ELR (cell line): ENCODE results near the gene CARD8.
"Not testable (repeated sequence)": the region's sequence is repeated elsewhere in the genome, so short reads cannot be mapped to it uniquely, and the experiment has no call there.

ENCODE experiments used
- DNase-seq: peaks from one replicate; pipeline ENCODE4 v3.0.0-alpha.2; 2015; ENCODE audit warnings: low read depth

Gene CARD8

DNA sequence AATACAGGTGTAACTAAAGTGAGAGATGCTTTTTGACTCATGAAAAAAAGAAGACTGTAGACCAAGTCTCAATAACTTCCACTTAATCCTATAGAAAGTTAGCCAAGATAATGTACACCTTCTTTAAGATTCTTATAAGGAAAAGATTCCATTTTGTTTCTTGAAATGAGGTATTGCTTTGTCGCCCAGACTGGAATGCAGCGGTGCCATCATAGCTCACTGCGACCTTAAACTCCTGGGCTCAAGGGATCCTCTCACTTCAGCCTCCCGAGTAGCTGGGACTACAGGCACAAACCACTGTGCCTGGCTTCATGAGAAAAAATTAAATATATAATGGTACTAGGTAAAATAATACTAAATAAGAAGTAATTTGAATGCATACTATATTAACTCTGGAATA, 3.3 kb upstream of the CARD8 start:
- not testable (repeated sequence) for DNase-seq

DNA sequence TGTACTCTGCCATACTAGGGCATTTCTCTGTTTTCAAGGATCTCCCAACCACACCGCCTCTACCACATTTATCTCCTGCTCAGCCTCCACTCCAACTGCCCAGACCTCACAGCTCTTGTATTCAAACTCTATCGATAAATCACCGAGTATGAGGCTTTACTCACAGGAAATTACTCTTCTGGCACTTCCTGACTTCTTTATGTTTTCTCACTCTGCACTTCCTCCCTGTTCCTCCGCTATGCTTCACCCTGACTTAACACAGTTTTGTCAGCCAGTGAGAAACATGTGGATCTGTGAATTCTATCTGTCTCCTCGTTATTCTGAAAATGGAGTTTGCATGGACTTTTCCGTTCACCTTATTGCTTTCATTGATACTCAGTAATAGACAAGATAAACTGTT, 2.6 kb upstream of the CARD8 start:
- DNase-seq, result peak; percentile 89

DNA sequence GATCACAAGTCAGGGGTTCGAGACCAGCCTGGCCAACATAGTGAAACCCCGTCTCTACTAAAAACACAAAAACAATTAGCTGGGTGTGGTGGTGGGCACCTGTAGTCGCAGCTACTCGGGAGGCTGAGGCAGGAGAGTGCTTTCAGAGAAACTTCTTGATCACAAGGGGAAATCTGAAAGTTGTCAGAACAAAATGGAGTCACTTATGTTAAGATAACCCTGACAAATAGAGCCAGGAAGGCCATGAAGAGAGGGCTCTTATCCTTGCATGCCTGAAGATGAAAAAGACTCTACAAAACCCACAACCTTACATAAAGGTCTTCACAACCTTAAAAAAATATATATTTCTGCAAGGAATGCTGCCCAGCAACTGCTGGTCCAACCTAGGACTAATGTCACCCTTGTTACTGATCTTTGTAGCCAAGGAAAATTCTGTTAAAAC, 1.2 kb downstream of the CARD8 start:
- DNase-seq, result no peak

DNA sequence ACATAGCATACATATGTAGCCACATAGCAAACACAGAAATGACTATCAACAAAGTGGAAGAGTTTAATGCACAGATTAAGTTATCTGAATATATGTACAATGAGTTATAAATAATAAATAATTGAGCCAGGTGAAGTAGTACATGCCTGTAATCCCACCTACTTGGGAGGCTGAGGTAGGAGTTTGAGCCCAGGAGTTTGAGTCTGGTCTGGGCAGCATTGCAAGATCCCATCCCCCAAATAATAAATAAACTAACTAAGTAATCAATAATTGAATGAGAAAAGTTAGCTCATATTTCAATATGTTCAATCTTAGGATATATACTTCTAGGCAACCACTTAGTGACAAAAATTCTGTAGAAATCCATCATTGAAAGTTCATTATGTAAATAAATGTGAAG, 1.7 kb downstream of the CARD8 start:
- no peak for DNase-seq

DNA sequence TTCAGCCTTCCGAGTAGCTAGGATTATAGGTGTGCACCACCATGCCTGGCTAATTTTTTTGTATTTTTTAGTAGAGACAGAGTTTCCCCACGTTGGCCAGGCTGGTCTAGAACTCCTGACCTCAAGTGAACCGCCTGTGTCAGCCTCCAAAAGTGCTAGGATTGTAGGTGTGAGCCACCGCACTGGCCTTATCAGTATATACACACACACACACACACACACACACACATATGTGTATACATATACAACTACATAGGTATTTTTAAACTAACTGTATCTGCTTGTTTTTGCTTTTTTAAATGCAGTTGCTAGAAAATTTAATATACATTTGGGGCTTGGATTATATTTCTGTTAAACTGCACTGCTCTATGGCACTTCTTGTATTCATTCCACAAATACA, 3.1 kb downstream of the CARD8 start:
- DNase-seq, result no peak

DNA sequence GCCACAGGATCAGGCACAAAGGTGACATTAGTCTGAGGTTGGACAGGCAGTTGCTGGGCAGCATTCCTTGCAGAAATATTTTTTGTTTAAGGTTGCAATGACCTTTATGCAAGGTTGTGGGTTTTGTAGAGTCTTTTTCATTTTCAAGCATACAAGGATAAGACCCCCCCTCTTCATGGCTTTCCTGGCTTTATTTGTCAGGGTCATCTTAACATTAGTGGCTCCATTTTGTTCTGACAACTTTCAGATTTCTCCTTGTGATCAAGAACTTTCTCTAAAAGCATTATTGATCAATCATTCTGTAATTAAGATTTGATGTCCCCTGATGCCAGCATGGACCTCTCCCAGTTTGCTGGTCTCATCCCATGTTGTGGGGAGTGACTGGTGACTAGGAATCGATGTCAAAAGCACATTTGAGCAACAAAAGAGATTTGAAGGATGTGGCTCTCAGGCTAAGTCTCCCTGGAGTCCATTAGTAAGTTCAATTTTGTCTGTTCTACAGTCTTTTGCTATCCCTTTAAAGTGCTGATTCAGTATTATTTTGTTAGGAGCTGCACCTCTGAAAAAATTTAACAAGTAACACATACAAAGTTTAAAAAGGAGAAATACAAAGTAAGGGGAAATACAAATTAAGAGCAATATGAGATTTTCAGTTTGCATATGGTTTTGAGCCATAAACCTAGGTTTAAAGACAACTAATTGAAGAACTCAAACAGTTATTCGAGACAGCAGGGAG, 5.3 kb downstream of the CARD8 start:
- no peak for DNase-seq

DNA sequence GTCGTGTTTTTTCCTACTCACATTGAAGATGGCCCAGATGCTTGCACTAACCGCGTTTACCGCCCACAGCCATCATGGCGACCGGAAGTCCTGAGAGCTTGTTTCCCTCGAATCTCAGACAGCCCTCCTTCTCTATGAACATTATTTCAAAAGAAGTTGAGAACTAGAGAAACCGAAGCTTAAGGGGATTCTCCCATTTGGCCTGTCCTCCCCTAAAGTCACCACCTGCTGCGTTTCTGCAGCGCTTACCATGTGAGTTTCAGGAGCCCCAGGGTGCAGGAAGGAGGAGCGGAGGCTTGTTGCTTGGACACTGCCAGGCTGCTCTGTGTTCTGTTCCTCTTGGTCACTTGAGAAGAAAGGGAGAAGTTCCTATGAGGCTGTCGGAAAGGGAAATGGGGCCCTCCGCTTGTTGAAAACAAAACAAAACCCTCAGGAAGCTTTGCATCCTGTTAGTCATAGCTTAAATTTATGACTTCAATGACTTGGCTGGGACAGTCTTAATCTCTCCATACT, 6.2 kb downstream of the CARD8 start:
- peak; percentile 56 for DNase-seq

DNA sequence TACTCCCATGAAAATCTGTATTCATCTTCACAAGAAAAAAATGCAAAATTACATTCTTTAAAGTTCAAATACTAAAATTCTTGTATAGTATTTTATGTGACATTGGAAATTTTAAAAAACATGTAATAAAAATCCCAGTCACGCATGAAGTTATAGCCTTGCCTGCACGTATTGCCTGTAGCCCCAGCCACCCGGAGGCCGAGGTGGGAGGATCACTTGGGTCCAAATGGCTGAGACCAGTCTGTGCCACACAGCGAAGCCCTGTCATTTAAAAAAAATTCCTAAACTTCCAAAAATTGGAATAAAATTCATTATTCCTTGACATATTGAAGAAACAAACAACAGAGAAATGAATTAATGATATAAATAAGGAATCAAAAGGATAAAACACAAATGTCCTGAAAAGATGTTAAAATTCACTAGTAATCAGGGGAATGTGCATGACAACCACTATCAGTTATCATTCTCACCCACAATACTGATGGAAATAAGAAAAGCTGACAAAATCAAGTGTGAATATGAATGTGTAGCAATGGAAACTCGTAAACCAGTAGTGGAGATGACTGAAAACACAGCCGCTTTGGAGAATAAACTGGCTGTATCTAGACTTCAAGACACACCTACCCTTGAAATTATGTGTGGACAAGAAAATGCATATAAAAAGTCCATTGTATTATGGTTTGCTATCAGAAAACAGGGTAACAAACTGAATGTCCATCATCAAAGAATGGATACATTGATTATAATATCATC, 7.5 kb downstream of the CARD8 start:
- no peak for DNase-seq

DNA sequence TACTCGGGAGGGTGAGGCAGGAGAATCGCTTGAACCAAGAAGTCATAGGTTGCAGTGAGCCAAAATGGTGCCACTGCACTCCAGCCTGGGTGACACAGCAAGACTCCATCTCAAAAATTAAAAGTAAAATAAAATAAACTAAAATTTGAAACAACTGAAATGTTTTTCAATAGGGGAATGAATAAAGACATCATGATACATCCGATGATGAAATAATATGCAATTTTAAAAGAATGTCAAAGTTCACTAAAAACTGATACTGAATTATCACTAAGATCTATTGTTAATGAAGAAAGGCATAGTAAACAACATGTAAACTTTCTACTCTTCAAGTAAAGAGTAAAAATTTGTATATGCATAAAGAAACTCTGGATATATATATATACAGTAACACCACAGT, 8.5 kb downstream of the CARD8 start:
- no peak for DNase-seq

DNA sequence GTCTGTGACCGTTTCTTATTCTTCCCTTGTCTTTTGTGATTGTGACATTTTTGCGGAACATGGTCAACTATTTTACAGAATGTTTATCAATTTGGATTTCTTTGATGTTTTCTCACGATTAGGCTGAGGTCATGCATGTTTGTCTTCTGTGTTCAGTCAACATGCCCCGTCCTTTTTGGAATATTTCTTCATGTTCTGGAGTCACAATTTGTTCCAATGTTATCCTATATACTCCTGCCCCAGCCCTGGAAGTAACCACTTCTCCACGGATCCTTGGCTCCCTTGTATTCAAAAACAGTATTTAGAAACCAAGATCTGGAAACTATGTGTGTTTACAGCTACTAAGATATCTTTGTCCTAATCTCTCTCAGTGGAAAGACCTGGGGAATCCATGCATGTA, 9.6 kb downstream of the CARD8 start:
- no peak for DNase-seq

DNA sequence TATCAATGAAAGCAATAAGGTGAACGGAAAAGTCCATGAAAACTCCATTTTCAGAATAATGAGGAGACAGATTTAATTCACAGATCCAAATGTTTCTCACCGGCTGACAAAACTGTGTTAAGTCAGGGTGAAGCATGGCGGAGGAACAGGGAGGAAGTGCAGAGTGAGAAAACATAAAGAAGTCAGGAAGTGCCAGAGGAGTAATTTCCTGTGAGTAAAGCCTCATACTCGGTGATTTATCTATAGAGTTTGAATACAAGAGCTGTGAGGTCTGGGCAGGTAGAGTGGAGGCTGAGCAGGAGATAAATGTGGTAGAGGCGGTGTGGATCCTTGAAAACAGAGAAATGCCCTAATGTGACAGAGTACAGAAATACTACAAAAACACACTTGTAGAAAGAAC, 11.4 kb downstream of the CARD8 start:
- DNase-seq, result peak; percentile 75

DNA sequence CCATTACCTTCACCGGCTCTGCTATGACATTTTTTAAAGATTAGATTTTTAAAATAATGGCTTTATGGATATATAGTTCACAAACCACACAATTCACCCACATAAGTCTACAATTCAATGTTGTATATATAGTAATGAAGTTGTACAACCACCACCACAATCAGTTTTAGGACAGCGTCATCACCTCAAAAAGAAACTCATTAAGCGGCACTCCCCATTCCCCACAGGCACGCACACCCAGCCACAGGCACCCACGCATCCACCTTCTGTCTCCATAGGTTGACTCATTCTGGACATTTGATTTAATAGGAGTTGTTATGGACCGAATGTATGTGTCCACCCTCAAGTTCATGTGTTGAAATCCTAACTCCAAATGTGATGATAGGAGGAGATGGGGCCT, 13.9 kb downstream of the CARD8 start:
- DNase-seq, result not testable (repeated sequence)

DNA sequence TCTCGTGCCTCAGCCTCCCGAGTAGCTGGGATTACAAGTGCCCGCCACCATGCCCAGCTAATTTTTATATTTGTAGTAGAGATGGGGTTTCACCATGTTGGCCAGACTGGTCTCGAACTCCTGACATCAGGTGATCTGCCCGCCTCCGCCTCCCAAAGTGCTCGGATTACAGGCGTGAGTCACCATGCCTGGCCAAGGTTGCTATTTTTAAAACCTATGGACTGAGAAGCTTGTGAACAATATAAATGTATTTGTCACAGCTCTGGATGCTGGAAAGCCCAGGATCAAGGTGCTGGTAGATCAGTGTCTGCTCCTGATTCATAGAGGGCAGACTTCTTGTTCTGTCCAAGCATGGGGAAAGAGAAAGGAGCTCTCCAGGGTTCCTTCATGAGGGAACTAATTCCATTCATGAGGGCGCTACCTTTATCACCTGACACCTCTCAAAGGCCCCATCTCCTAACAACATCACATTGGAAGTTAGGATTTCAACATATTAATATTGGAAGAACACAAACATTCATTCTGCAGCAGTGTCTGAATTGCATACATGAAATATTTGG, 16.1 kb downstream of the CARD8 start:
- DNase-seq, result peak; percentile 33

DNA sequence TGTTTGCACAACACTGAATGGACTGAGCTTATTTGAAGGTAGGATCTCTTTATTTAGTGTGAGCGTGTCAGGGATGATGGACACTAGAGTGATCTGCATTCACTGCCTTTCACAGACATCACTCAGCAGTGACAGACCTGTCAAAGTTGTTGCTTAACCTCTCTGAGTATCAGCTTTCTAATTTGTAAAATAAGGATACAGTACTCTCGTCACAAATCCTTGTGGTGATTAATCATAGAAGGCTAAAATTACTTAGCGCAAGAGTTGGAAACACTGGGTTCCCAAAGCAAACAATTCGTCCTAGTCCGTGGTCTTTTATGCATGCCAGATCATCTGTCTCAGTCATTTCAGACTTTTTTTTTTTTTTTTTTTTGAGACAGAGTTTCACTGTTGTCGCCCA, 16.6 kb downstream of the CARD8 start:
- no peak for DNase-seq

DNA sequence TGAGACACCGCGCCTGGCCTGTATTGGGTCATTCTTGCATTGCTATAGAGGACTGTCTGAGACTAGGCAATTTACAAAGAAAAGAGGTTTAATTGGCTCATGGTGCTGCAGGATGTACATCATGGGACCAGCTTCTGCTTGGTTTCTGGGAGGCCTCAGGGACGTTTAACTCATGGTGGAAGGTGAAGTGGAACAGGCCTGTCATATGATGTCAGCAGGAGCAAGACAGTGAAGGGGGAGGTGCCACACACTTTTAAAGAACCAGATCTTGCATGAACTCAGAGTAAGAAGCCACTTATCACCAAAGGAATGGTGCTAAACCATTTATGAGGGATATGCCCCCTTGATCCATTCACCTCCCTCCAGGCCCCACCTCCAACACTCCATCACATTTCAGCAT, 18.7 kb downstream of the CARD8 start:
- DNase-seq, result no peak

DNA sequence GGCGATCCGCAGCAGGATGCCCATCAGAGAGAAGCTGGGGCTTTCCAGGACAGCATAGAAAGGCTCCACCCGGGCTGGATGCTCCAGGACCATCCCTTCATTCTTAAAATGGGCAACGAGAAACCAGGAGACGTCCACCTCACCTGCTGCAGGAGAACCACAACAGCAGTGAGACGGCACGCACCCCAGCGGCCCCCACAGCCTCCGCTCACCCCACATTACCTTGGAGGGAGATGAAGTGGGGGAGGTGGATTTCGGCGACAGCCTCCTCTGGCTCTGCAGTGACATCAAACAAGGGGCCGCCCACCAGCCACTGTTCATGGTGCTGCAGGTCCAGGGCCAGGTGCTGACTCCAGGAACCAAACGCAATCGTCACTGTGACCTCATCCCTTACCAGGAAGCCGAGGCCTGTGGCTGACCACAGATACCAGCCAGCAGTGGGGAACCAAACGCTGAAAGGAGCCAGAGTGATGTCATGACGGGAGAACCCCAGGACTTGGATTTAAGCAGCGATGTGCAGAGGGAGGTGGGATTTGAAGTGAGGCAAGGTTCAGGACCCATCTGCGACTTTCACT, 25.1 kb downstream of the CARD8 start:
- DNase-seq, result no peak

DNA sequence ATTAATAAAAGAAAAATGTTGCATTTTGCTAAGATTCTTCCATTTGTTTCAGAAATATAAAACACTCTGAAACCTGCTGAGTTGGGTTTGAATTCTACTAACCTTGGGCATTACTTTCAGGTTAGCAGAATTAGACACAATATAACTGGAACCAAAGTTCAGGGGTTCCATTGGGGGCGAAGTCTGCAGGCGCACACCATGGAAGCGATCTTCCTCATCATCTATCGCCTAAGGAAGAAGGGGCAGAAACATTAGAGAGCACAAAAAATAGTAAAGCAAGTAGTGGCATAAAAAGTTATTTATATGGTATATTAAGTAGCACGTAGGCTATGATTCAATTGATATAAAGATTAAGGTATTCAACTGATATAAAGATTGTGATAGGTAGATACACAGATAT, 34.1 kb downstream of the CARD8 start:
- DNase-seq, result no peak

DNA sequence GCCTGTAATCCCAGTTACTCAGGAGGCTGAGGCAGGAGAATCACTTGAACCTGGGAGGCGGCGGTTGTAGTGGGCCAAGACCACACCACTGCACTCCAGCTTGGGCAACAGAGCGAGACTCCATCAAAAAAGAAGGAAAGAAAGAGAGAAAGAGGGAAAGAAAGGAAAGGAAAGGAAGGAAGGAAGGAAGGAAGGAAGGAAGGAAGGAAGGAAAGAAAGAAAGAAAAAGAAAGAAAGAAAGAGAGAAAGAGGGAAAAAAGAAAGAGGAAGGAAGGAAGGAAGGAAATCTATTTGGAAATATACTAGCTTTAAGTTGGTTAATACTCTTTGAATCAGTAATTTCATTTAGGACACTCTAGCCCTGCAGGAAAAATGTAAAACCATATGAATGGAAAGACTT, 34.9 kb downstream of the CARD8 start:
- not testable (repeated sequence) for DNase-seq

DNA sequence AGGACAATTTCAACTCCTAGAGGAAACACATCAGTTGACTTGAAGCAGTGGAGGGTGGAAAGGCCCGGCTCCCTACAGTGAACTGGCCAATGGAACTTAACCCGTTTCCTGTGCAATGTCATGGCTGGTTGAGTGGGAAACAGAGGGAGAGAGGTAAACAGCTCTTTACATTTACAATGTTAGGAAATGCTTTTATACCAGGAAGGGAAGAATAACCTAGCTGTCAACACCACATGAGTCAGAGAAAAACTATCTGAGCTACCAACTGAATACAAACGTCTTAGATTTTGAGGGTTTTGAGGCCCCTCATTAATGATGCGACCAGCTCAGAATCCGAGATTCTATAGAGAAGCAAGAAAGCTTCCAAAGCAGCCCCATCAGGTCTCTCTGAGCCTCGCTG, 36.7 kb downstream of the CARD8 start:
- peak; percentile 71 for DNase-seq

DNA sequence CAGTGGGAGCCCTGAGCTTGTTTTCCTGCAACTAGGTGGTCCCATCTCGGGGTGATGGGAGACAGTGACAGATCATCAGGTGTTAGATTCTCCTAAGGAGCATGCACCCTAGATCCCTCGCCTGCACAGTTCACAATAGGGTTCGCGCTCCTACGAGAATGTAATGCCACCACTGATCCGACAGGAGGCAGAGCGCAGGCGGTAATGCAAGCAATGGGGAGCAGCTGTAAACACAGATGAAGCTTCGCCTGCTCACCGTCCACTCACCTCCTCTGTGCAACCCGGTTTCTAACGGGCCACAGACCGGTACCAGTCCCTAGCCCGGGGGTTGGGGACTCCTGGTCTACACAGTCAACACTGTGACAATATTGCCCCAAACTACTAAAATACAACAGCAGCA, 38.8 kb downstream of the CARD8 start:
- DNase-seq, result no peak

DNA sequence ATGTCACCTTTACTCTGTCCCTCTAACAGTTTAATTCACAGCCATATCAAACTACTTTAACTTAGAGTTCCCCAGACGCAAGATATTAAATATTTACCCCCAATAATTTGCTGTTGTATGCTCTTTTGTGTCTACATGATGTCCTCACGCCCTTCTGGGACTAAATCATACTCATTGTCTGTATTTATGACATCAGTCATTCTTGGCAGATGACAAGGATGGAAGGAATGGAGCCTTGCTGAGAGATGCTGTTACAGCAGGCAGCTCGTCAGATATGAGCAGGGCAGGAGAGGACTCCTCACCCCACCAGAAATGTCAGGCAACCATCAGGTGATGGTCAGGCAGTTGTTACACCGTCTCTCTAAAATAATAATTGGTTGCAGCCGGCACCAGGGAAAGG, 41.8 kb downstream of the CARD8 start:
- no peak for DNase-seq

DNA sequence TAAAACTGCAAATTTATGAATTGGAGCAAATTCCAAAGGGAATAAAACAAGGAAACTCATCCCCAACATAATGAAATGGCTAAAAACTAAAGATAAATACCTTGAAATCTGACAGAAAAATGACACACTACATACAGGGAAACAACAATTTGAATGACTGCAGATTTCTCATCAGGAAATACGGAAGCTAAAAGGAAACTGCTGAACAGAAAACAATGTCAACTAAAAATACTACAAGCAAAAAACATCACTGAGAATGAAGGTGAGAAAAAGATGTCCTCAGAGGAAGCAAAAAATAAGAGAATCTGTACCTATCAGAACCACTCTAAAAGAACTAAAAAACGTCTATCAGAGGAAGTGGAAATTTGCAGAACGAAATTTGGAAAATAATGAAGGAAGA, 45.7 kb downstream of the CARD8 start:
- no peak for DNase-seq
